GM12801 (cell line): ENCODE results near the gene DARS2.

Experiments used
- TF ChIP-seq, protein P1 (sequence below): IDR thresholded peaks from one replicate; pipeline ENCODE4 v1.5.1; 2011; ENCODE audit warnings: control low read depth; ENCODE audit not compliant: insufficient read length; ENCODE audit errors: extremely low read depth

DARS2 gene, protein sequence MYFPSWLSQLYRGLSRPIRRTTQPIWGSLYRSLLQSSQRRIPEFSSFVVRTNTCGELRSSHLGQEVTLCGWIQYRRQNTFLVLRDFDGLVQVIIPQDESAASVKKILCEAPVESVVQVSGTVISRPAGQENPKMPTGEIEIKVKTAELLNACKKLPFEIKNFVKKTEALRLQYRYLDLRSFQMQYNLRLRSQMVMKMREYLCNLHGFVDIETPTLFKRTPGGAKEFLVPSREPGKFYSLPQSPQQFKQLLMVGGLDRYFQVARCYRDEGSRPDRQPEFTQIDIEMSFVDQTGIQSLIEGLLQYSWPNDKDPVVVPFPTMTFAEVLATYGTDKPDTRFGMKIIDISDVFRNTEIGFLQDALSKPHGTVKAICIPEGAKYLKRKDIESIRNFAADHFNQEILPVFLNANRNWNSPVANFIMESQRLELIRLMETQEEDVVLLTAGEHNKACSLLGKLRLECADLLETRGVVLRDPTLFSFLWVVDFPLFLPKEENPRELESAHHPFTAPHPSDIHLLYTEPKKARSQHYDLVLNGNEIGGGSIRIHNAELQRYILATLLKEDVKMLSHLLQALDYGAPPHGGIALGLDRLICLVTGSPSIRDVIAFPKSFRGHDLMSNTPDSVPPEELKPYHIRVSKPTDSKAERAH

DNA sequence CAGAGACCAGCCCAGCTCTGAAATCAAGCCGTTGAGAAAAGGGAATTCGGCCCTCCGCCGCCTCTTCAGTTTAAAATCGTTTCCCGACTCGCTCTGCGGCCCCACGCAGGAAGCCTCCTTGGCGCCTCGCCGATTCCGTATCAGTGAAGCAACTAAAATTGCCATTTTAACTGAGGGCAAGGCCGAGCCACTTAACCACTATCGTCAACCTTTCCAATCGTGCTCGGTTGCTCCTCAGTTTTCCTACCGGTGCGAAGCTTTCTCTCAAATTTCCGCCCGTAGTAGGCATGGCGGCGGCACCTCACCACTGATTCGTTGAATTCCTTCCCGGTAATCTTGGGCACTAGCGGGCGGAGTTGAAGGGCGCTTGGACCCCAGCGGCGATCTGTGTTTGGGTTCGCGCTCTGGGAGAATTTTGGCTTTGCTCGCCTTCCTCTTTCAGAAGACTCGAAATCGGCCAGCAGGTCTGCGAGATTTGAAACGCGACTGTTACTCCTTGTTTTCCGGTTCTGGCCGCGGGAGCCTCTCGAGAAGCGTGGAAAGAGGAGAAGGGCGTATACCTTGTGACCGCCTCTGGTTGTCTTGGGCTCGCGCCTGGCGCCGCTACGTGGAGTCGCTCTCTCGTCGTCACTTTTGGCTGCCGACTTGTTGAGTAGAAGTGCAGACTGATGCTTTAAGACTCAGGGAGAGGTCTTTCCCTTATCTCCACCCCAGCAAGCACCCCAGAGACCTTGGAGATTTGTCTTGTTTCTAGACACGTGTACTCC, at the start of gene DARS2, which contains the start of gene CENPL:
DARS2 (plus strand) TSS at position 359 of the 767 bp plus-strand sequence. CDS start 557 bp downstream, outside the sequence.
CENPL (minus strand) TSS at position 569 of the 767 bp plus-strand sequence. CDS start 13,584 bp downstream, outside the sequence.
- TF ChIP-seq, protein P1, sequence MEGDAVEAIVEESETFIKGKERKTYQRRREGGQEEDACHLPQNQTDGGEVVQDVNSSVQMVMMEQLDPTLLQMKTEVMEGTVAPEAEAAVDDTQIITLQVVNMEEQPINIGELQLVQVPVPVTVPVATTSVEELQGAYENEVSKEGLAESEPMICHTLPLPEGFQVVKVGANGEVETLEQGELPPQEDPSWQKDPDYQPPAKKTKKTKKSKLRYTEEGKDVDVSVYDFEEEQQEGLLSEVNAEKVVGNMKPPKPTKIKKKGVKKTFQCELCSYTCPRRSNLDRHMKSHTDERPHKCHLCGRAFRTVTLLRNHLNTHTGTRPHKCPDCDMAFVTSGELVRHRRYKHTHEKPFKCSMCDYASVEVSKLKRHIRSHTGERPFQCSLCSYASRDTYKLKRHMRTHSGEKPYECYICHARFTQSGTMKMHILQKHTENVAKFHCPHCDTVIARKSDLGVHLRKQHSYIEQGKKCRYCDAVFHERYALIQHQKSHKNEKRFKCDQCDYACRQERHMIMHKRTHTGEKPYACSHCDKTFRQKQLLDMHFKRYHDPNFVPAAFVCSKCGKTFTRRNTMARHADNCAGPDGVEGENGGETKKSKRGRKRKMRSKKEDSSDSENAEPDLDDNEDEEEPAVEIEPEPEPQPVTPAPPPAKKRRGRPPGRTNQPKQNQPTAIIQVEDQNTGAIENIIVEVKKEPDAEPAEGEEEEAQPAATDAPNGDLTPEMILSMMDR, result no peak

GRCh38 chr1:173775578-173776226, 48.8 kb upstream of the DARS2 start:
- TF ChIP-seq, protein P1, result no peak

- TF ChIP-seq, protein P1, result no peak
These were observed 44.5 kb upstream of the DARS2 start for GRCh38 chr1:173779936-173780335.

DNA sequence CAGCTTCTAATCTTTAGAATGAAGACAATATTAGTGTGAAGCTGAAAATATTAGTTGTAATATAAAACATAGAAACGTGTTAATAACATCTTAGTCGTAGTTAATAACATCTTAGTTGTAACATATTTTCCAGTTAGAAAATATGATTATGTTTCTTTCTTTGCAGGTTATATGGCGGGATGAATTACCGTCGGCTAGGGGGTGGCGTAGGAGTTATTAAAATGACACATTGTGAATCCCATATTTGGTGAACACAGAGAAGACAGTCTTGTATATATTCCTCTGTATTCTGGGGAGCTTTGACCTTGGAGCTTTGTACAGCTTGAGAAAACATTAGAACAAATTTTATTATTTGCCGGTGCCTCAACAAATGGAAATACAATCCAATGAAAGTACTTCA, 39.5 kb upstream of the DARS2 start:
- TF ChIP-seq, protein P1, result no peak

GRCh38 chr1:173789841-173790240, 34.6 kb upstream of the DARS2 start:
- TF ChIP-seq, protein P1, result no peak

- TF ChIP-seq, protein P1, result no peak
These were observed 26.4 kb upstream of the DARS2 start for GRCh38 chr1:173798078-173798477.
